HepG2 (cell line): ENCODE results near the gene KCNH6. TPM values are rescaled to one million over a fixed set of nuclear protein-coding genes. Genes with fewer than 3 reads are reported as not detected.

ENCODE experiments used
- CHD2 ChIP-seq: IDR thresholded peaks from 2 replicates; pipeline ENCODE4 v1.6.1; 2011; ENCODE audit warnings: low read depth, low read length, improper control_type of control experiment
- DPF2 ChIP-seq: sonication (generic); formaldehyde crosslinking; IDR thresholded peaks from 2 replicates; pipeline ENCODE4 v1.4.0; 2020; ENCODE audit warnings: mild to moderate bottlenecking, low read depth, missing genetic modification reagents, borderline replicate concordance
- ETV5 ChIP-seq: IDR thresholded peaks from 2 replicates; pipeline ENCODE4 v1.6.1; 2018; ENCODE audit warnings: missing biosample characterization, missing genetic modification reagents, inconsistent platforms, borderline replicate concordance
- FOXK1 ChIP-seq: sonication (generic); formaldehyde crosslinking; IDR thresholded peaks from 2 replicates; pipeline ENCODE4 v1.4.0; 2020; ENCODE audit warnings: low read depth, missing genetic modification reagents, borderline replicate concordance
- HDAC1 ChIP-seq: sonication (generic); formaldehyde crosslinking; IDR thresholded peaks from 2 replicates; pipeline ENCODE4 v1.5.1; 2020; ENCODE audit warnings: mild to moderate bottlenecking, missing genetic modification reagents
- HNF1A ChIP-seq, 2 experiments: sonication (generic) in 1 of 2; formaldehyde crosslinking in 1 of 2; IDR thresholded peaks; 2 replicates each; pipeline versions ENCODE4 v1.4.0 to v1.6.1; 2016 to 2020; ENCODE audit warnings: borderline replicate concordance in 1 of 2, low read depth in 1 of 2, mild to moderate bottlenecking in 1 of 2, missing genetic modification reagents in 1 of 2
- KAT8 ChIP-seq: IDR thresholded peaks from 2 replicates; pipeline ENCODE4 v1.6.1; 2016; ENCODE audit warnings: missing genetic modification reagents, missing compliant biosample characterization
- KDM5A ChIP-seq: fragments of 200-600 bp; sonication (generic); IDR thresholded peaks from 2 replicates; pipeline ENCODE4 v1.7.0; 2018; ENCODE audit warnings: antibody characterized with exemption, mild to moderate bottlenecking, low read length, borderline replicate concordance
- LCORL ChIP-seq, 2 experiments: fragments of 450-650 bp in 1 of 2; sonication (generic) in 1 of 2; formaldehyde crosslinking in 1 of 2; IDR thresholded peaks; 2 replicates each; pipeline versions ENCODE4 v1.5.0 to v1.6.1; 2017 to 2020; ENCODE audit warnings: antibody characterized with exemption in 1 of 2, missing genetic modification reagents in 1 of 2
- MYNN ChIP-seq: sonication (generic); formaldehyde crosslinking; IDR thresholded peaks from 2 replicates; pipeline ENCODE4 v1.4.0; 2020; ENCODE audit warnings: mild to moderate bottlenecking, low read depth, missing genetic modification reagents
- SP5 ChIP-seq: IDR thresholded peaks from 2 replicates; pipeline ENCODE4 v1.6.1; 2016; ENCODE audit warnings: low read depth, borderline replicate concordance
- SPEN ChIP-seq: sonication (generic); formaldehyde crosslinking; IDR thresholded peaks from 2 replicates; pipeline ENCODE4 v1.5.1; 2020; ENCODE audit warnings: low read depth, mild to moderate bottlenecking, missing genetic modification reagents
- TOE1 ChIP-seq: sonication (generic); formaldehyde crosslinking; IDR thresholded peaks from 2 replicates; pipeline ENCODE4 v1.4.0; 2020; ENCODE audit warnings: mild to moderate bottlenecking, missing genetic modification reagents
- TRIM22 ChIP-seq: fragments of 450-650 bp; IDR thresholded peaks from 2 replicates; pipeline ENCODE4 v1.6.1; 2017
- ZNF17 ChIP-seq: sonication (generic); formaldehyde crosslinking; IDR thresholded peaks from 2 replicates; pipeline ENCODE4 v1.5.0; 2020; ENCODE audit warnings: mild to moderate bottlenecking, missing genetic modification reagents
- ZNF589 ChIP-seq: sonication (generic); formaldehyde crosslinking; conservative IDR thresholded peaks from 2 replicates; pipeline ENCODE4 v1.8.0; 2022; ENCODE audit warnings: mild to moderate bottlenecking, moderate library complexity, missing genetic modification reagents
- ZNF605 ChIP-seq: sonication (generic); formaldehyde crosslinking; IDR thresholded peaks from 2 replicates; pipeline ENCODE4 v1.8.0; 2022; ENCODE audit warnings: mild to moderate bottlenecking, missing genetic modification reagents
- ZNF784 ChIP-seq: sonication (generic); formaldehyde crosslinking; IDR thresholded peaks from 2 replicates; pipeline ENCODE4 v1.5.1; 2020; ENCODE audit warnings: missing genetic modification reagents, mild to moderate bottlenecking, borderline replicate concordance
- ZXDC ChIP-seq: sonication (generic); formaldehyde crosslinking; IDR thresholded peaks from 2 replicates; pipeline ENCODE4 v1.5.0; 2020; ENCODE audit warnings: mild to moderate bottlenecking, missing genetic modification reagents
- polyA plus RNA-seq, 8 experiments: library from polyadenylated mRNA; depleted of rRNA in 3 of 8; stranded (reverse) in 7 of 8; unstranded in 1 of 8; fragments of >200 nt; fragmentation: Illumina TruSeq in 4 of 8; extraction: Trizol in 4 of 8; gene quantifications; 2 replicates each; pipeline versions ENCODE4 v1.2.1 to v1.2.3, GENCODE V29; 2011 to 2016; ENCODE audit warnings: low read depth in 4 of 8, missing spikeins in 1 of 8, mixed read lengths in 1 of 8; ENCODE audit not compliant: insufficient read depth in 1 of 8
- total RNA-seq, 5 experiments: library from RNA; depleted of rRNA; stranded (reverse); fragments of >200 nt; fragmentation: Illumina TruSeq; extraction: Trizol; gene quantifications; 2 replicates each; pipeline ENCODE4 v1.2.3, GENCODE V29; 2016; ENCODE audit warnings: low read depth in 1 of 5

The KCNH6 gene
- total and polyA plus RNA-seq, 2 of the 13 experiments (the other 11 are each of a cell fraction or from before 2014, with no cell fraction given), result 0.05 to 0.18 TPM

GRCh38 chr17:63578027-63578768, 55.0 kb downstream of the KCNH6 start (continued):
- TF ChIP-seq DPF2 (peak; percentile 85), TOE1 (CRISPR knock-in tag) (peak; percentile 85; the same call in 1 of the 2 replicates), ZNF605 (CRISPR knock-in tag) (peak; percentile 93), HNF1A (IDR thresholded peaks at IDR 0.05; ENCODE audit: low read depth) (peak; percentile 52; the same call in 1 of the 2 replicates), HNF1A (CRISPR knock-in tag; IDR thresholded peaks at IDR 0.05; ENCODE audit: borderline replicate concordance) (peak; percentile 84), ZXDC (CRISPR knock-in tag) (no peak), LCORL (IDR thresholded peaks at IDR 0.05) (peak; percentile 58), LCORL (CRISPR knock-in tag; IDR thresholded peaks at IDR 0.05) (peak; percentile 91), ZNF784 (peak; percentile 74; the same call in 1 of the 2 replicates), SP5 (CRISPR knock-in tag) (peak; percentile 72), KDM5A (no peak), TRIM22 (no peak), HDAC1 (peak; percentile 91), ZNF589 (no peak; the same call in 1 of the 2 replicates), FOXK1 (peak; percentile 70; the same call in 1 of the 2 replicates), MYNN (no peak), SPEN (peak; percentile 74; the same call in 1 of the 2 replicates), ZNF17 (CRISPR knock-in tag) (no peak), ETV5 (CRISPR knock-in tag) (peak; percentile 60; the same call in 1 of the 2 replicates), CHD2 (no peak), KAT8 (CRISPR knock-in tag) (peak; percentile 81)
